GM12878 (cell line): ENCODE measurements around the gene ATP10D. TPM values are rescaled to one million over a fixed set of nuclear protein-coding genes. Genes with fewer than 3 reads are reported as not detected.
"Not testable (repeated sequence)": the region's sequence is repeated elsewhere in the genome, so short reads cannot be mapped to it uniquely, and the experiment has no call there.

Experiments used
- ATAC-seq: fragments of 200-7000 bp; cut with Tn5 transposase; 3 replicates; pipeline ENCODE4 v1.9.1; 2020; ENCODE audit warnings: mild to moderate bottlenecking, moderate library complexity
- BruUV-seq: library from RNA; stranded (reverse); fragments of 400-500 nt; replicated peaks from 2 replicates; lab custom pipeline; 2021; lab: Mats Ljungman, UMichigan
- CTCF ChIA-PET: fragments of 300-600 bp; sonication (Branson Sonifier 250); formaldehyde crosslinking; extraction: SDS; loops from one replicate; lab custom pipeline; 2021; ENCODE audit warnings: inconsistent platforms; lab: Yijun Ruan, JAX
- POLR2A ChIA-PET: fragments of 350-600 bp; formaldehyde crosslinking; extraction: SDS; loops from one replicate; lab custom pipeline; 2021; ENCODE audit warnings: inconsistent platforms; lab: Charles Lee
- RAD21 ChIA-PET: fragments of 300-600 bp; sonication (Branson Sonifier 250); formaldehyde crosslinking; loops from one replicate; lab custom pipeline; 2023; ENCODE audit warnings: antibody characterized with exemption; ENCODE audit not compliant: unreplicated experiment; lab: Charles Lee
- SMC1A ChIA-PET: fragments of 300-600 bp; sonication (Branson Sonifier 250); formaldehyde crosslinking; loops from one replicate; lab custom pipeline; 2023; ENCODE audit not compliant: unreplicated experiment, uncharacterized antibody; lab: Charles Lee
- DNase-seq: peaks from one replicate; pipeline ENCODE4 v3.0.0-alpha.2; 2011; ENCODE audit warnings: low read depth, low spot score
- FAIRE-seq: peaks from 3 replicates; lab custom pipeline; 2011; peaks lifted over from hg19 to GRCh38; lab: Jason Lieb, UNC
- H2AFZ ChIP-seq: 2 replicates; pipeline ENCODE4 v1.6.0; 2011; ENCODE audit warnings: low read depth, low read length, control low read depth; ENCODE audit not compliant: control insufficient read depth
- H3K27ac ChIP-seq: 2 replicates; pipeline ENCODE4 v1.5.1; 2011; ENCODE audit warnings: control low read depth; ENCODE audit not compliant: control insufficient read depth, insufficient read depth
- H3K27me3 ChIP-seq, 2 experiments: replicated peaks in 1 of 2; 2 replicates each; pipeline versions ENCODE4 v1.6.0 to v1.6.1; 2011; ENCODE audit warnings: low read length in 1 of 2; ENCODE audit not compliant: control insufficient read depth in 2 of 2, insufficient read depth in 2 of 2
- H3K36me3 ChIP-seq, 2 experiments: 2 replicates each; pipeline ENCODE4 v1.5.1; 2011; ENCODE audit warnings: low read length in 1 of 2; ENCODE audit not compliant: control insufficient read depth in 2 of 2, insufficient read depth in 2 of 2
- H3K4me1 ChIP-seq: 2 replicates; pipeline ENCODE4 v1.6.1; 2011; ENCODE audit warnings: mild to moderate bottlenecking, low read length, moderate library complexity, mixed read lengths; ENCODE audit not compliant: control insufficient read depth, insufficient read depth
- H3K4me2 ChIP-seq: 2 replicates; pipeline ENCODE4 v1.6.0; 2011; ENCODE audit warnings: control low read depth; ENCODE audit not compliant: control insufficient read depth, insufficient read depth
- H3K4me3 ChIP-seq: fragments of 200-600 bp; sonication (generic); 2 replicates; pipeline ENCODE4 v1.5.1; 2016
- H3K79me2 ChIP-seq: 2 replicates; pipeline ENCODE4 v1.6.0; 2011; ENCODE audit warnings: low read length; ENCODE audit not compliant: control insufficient read depth, insufficient read depth
- H3K9ac ChIP-seq: 2 replicates; pipeline ENCODE4 v1.8.0; 2011; ENCODE audit warnings: low read length, control low read depth, mixed read lengths; ENCODE audit not compliant: control insufficient read depth, insufficient read depth
- H3K9me3 ChIP-seq: replicated peaks from 3 replicates; pipeline ENCODE4 v1.5.1; 2011; ENCODE audit warnings: mild to moderate bottlenecking, low read length; ENCODE audit not compliant: control insufficient read depth, insufficient read depth
- H4K20me1 ChIP-seq: 2 replicates; pipeline ENCODE4 v1.6.0; 2011; ENCODE audit not compliant: control insufficient read depth, insufficient read depth
- BHLHE40 ChIP-seq, 2 experiments: fragments of 450-650 bp in 1 of 2; IDR thresholded peaks; 2 replicates each; pipeline ENCODE4 v1.6.1; 2011 to 2017; ENCODE audit warnings: low read depth in 2 of 2, borderline replicate concordance in 1 of 2, improper control_type of control experiment in 1 of 2, low read length in 1 of 2, mild to moderate bottlenecking in 1 of 2
- CEBPZ ChIP-seq: fragments of 150-350 bp; IDR thresholded peaks from 2 replicates; pipeline ENCODE4 v1.6.1; 2016; ENCODE audit warnings: low read depth, low read length
- DPF2 ChIP-seq: fragments of 450-650 bp; IDR thresholded peaks from 2 replicates; pipeline ENCODE4 v1.6.1; 2017; ENCODE audit warnings: mild to moderate bottlenecking
- FOXK2 ChIP-seq: fragments of 450-650 bp; IDR thresholded peaks from 2 replicates; pipeline ENCODE4 v1.6.1; 2017; ENCODE audit warnings: mild to moderate bottlenecking, moderate library complexity
- GABPA ChIP-seq: IDR thresholded peaks from 2 replicates; pipeline ENCODE4 v1.6.1; 2014; ENCODE audit warnings: antibody characterized with exemption, low read depth, mild to moderate bottlenecking, inconsistent platforms
- MYB ChIP-seq: fragments of 150-350 bp; IDR thresholded peaks from 2 replicates; pipeline ENCODE4 v1.6.1; 2014; ENCODE audit warnings: mild to moderate bottlenecking, low read depth, low read length, borderline replicate concordance
- NFIC ChIP-seq: IDR thresholded peaks from 2 replicates; pipeline ENCODE4 v1.6.1; 2012; ENCODE audit warnings: low read depth, mild to moderate bottlenecking, inconsistent platforms, low read length, moderate library complexity
- NFXL1 ChIP-seq: fragments of 450-650 bp; IDR thresholded peaks from 2 replicates; pipeline ENCODE4 v1.6.1; 2017; ENCODE audit warnings: antibody characterized with exemption, mild to moderate bottlenecking, borderline replicate concordance
- NRF1 ChIP-seq: conservative IDR thresholded peaks from 2 replicates; pipeline ENCODE4 v1.6.1; 2011; ENCODE audit warnings: mild to moderate bottlenecking, low read depth, low read length, improper control_type of control experiment
- RB1 ChIP-seq: fragments of 450-650 bp; formaldehyde crosslinking; IDR thresholded peaks from 2 replicates; pipeline ENCODE4 v1.6.1; 2017; ENCODE audit warnings: mild to moderate bottlenecking, borderline replicate concordance
- WGBS: methylation state at CpG from one replicate; pipeline ENCODE4 v1.1.6; 2016; ENCODE audit warnings: low lambda C conversion rate; ENCODE audit not compliant: insufficient replicate concordance, insufficient coverage; ENCODE audit errors: missing lambda C conversion rate; 5-methylcytosine and 5-hydroxymethylcytosine counted together
- in situ Hi-C: fragments of 300-500 bp; cut with MboI; formaldehyde crosslinking; loops from 9 replicates; pipeline ENCODE4 v1.14.3; 2018; ENCODE audit warnings: mixed read lengths
- intact Hi-C: fragments of 100-400 bp; cut with micrococcal nuclease; formaldehyde crosslinking; loops from one replicate; pipeline ENCODE4 v1.14.2; 2022; ENCODE audit not compliant: unreplicated experiment
- polyA plus RNA-seq, 11 experiments: library from polyadenylated mRNA; depleted of rRNA in 4 of 11; unstranded in 6 of 11; stranded (reverse) in 5 of 11; fragments of >200 nt; fragmentation: Nextera tagmentation in 4 of 11; fragmentation: Illumina TruSeq in 1 of 11; extraction: Ambion mirVana in 4 of 11; extraction: Trizol in 1 of 11; gene quantifications; 1 replicate in 1 of 11; 2 replicates in 10 of 11; pipeline versions ENCODE4 v1.2.1 to v1.2.3, GENCODE V29; 2011 to 2016; ENCODE audit warnings: inconsistent platforms in 2 of 11, missing spikeins in 2 of 11, low read depth in 1 of 11
- total RNA-seq, 4 experiments: library from RNA; depleted of rRNA in 3 of 4; stranded (reverse); fragments of >200 nt in 3 of 4; fragmentation: Illumina TruSeq in 1 of 4; extraction: Trizol in 1 of 4; gene quantifications; 2 replicates each; pipeline versions ENCODE4 v1.2.1 to v1.2.3, GENCODE V29; 2013 to 2021
- TF ChIP-seq, protein P1 (sequence below): fragments of 450-650 bp; IDR thresholded peaks from 2 replicates; pipeline ENCODE4 v1.6.1; 2017; ENCODE audit warnings: mild to moderate bottlenecking, moderate library complexity

The ATP10D gene
- total and polyA plus RNA-seq, 10 of the 15 experiments (the other 5 are each of a cell fraction or from before 2014, with no cell fraction given): 10.2 to 50.3 (median 19.1) TPM

DNA sequence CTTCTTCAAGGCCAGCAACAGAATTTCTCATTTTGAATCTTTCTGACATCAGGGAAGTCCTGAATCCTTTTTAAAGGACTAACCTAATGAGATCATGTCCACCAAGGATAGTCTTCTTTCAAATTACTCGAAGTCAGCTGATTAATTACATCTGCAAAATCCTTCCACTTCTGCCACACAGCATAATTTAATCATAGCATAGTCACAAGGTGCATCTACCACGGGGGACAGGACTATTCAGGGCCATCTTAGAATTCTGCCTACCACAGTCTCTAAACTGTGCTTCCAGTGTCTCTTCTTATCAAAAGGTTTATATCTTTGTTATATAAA is 53.7 kb downstream of the ATP10D start:
- H3K4me3 ChIP-seq: no peak overlapping the region
- no peak overlapping the region for H2AFZ ChIP-seq
- POLR2A ChIA-PET: interaction anchor here (1.6 kb wide), 1 partner anchor 54 kb away, joined by 3 read pairs; the partner anchor contains the start of gene ATP10D
- peaks cover 4 to 21% of the 10 kb centered on the region in 2 experiments for H3K36me3 ChIP-seq
- no peaks in the 10 kb centered on the region for H3K79me2 ChIP-seq
- WGBS: 74% methylated on average over 2 of the region's 2 CpGs
- BruUV-seq: no TSS peak
- in situ Hi-C loops (no loop called here), intact Hi-C loops (no loop called here)
- H3K4me1 ChIP-seq: no peaks in the 10 kb centered on the region
- H3K9me3 ChIP-seq: peaks cover 5% of the 10 kb centered on the region; the same call in 2 of the 3 replicates
- SMC1A ChIA-PET: interaction anchor here (1.1 to 2.4 kb wide), 6 partner anchors 9 to 55 kb away, joined by 3 to 8 read pairs (median 4); no protein-coding TSS in a partner anchor
- no peak overlapping the region for H3K27ac ChIP-seq
- H3K4me2 ChIP-seq: no peak overlapping the region
- CTCF ChIA-PET: interaction anchor here (1.0 to 2.0 kb wide), 2 partner anchors 30 to 55 kb away, joined by 3 to 4 read pairs; no protein-coding TSS in a partner anchor
- H4K20me1 ChIP-seq: no peaks in the 10 kb centered on the region
- H3K27me3 ChIP-seq: no peaks in the 10 kb centered on the region
- H3K9ac ChIP-seq: no peak overlapping the region
- TF ChIP-seq, protein P1, sequence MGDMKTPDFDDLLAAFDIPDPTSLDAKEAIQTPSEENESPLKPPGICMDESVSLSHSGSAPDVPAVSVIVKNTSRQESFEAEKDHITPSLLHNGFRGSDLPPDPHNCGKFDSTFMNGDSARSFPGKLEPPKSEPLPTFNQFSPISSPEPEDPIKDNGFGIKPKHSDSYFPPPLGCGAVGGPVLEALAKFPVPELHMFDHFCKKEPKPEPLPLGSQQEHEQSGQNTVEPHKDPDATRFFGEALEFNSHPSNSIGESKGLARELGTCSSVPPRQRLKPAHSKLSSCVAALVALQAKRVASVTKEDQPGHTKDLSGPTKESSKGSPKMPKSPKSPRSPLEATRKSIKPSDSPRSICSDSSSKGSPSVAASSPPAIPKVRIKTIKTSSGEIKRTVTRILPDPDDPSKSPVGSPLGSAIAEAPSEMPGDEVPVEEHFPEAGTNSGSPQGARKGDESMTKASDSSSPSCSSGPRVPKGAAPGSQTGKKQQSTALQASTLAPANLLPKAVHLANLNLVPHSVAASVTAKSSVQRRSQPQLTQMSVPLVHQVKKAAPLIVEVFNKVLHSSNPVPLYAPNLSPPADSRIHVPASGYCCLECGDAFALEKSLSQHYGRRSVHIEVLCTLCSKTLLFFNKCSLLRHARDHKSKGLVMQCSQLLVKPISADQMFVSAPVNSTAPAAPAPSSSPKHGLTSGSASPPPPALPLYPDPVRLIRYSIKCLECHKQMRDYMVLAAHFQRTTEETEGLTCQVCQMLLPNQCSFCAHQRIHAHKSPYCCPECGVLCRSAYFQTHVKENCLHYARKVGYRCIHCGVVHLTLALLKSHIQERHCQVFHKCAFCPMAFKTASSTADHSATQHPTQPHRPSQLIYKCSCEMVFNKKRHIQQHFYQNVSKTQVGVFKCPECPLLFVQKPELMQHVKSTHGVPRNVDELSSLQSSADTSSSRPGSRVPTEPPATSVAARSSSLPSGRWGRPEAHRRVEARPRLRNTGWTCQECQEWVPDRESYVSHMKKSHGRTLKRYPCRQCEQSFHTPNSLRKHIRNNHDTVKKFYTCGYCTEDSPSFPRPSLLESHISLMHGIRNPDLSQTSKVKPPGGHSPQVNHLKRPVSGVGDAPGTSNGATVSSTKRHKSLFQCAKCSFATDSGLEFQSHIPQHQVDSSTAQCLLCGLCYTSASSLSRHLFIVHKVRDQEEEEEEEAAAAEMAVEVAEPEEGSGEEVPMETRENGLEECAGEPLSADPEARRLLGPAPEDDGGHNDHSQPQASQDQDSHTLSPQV: no peak
- TF ChIP-seq CEBPZ (no peak), RB1 (no peak), DPF2 (no peak), BHLHE40 (IDR thresholded peaks at IDR 0.05; ENCODE audit: borderline replicate concordance in 1 of 2, low read depth in 2 of 2, low read length in 1 of 2) (no peak), FOXK2 (no peak), NFXL1 (no peak), GABPA (no peak), NFIC (no peak), NRF1 (no peak), MYB (no peak)
- RAD21 ChIA-PET: no interaction called here
- DNase-seq (no peak), FAIRE-seq (no peak), ATAC-seq (no peak)

- FAIRE-seq, H3K4me2 ChIP-seq, in situ Hi-C loops, H2AFZ ChIP-seq, BruUV-seq, H3K27me3 ChIP-seq, H3K79me2 ChIP-seq, H3K27ac ChIP-seq, H3K9ac ChIP-seq, ATAC-seq, H3K36me3 ChIP-seq, H3K9me3 ChIP-seq, H3K4me3 ChIP-seq, intact Hi-C loops, H4K20me1 ChIP-seq, DNase-seq, RAD21 ChIA-PET, H3K4me1 ChIP-seq: not testable (repeated sequence)
- POLR2A ChIA-PET: interaction anchor here (0.5 to 2.0 kb wide), 2 partner anchors 13 to 55 kb away, joined by 4 to 5 read pairs; no protein-coding TSS in a partner anchor
- CTCF ChIA-PET: interaction anchor here (0.9 to 1.1 kb wide), 2 partner anchors 11 to 59 kb away, joined by 3 read pairs; no protein-coding TSS in a partner anchor
- SMC1A ChIA-PET: interaction anchor here (0.6 to 3.0 kb wide), 4 partner anchors 22 to 73 kb away, joined by 3 to 10 read pairs (median 3); no protein-coding TSS in a partner anchor
- 66% methylated on average over 5 of the region's 5 CpGs for WGBS
Measured at GRCh38 chr4:47542640-47543039, 57.6 kb downstream of the ATP10D start.
